ENCODE results near the gene KRT36. TPM values are rescaled to one million over a fixed set of nuclear protein-coding genes. Genes with fewer than 3 reads are reported as not detected.

The KRT36 gene
- polyA plus RNA-seq, 6 donors from 2014 or later: not detected

DNA sequence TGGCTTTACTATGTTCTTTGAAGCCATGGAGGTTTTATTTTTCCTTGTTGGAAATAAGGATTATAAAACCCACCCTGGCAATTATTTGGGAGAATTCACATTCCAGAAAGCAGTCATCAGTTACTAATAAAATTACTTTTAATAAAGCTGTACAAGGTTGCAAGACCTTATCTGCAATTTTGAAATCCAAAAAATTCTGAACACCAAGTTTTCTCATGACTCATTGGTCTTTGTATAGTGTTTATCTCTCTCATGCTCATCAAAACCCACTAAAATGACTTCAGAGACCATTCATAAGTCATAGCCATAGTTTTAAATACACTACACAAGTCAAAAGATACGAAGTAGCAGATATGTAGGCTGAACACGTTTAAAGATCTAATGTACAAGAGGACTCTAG lies 42.9 kb downstream of the KRT36 start:
- ATAC-seq (ENCODE audit: low read depth in 2 of 2) (no peak), DNase-seq (no peak)
- Mint-ChIP-seq H3K4me3 (no peak overlapping the region), H3K36me3 (no peaks in the 10 kb centered on the region), H3K27me3 (peaks cover 36 to 80% (median 65%) of the 10 kb centered on the region in 3 donors), H3K27ac (no peak overlapping the region), H3K9me3 (no peaks in the 10 kb centered on the region), H3K4me1 (peaks cover 0 to 2% (median 0%) of the 10 kb centered on the region in 3 donors)

- no peaks in the 10 kb centered on the region for H3K4me1 Mint-ChIP-seq
- H3K4me3 Mint-ChIP-seq: no peak overlapping the region
- H3K27me3 Mint-ChIP-seq: peaks cover 47 to 78% (median 73%) of the 10 kb centered on the region in 3 donors
Measured at GRCh38 chr17:41444640-41445039, 45.1 kb downstream of the KRT36 start.

DNA sequence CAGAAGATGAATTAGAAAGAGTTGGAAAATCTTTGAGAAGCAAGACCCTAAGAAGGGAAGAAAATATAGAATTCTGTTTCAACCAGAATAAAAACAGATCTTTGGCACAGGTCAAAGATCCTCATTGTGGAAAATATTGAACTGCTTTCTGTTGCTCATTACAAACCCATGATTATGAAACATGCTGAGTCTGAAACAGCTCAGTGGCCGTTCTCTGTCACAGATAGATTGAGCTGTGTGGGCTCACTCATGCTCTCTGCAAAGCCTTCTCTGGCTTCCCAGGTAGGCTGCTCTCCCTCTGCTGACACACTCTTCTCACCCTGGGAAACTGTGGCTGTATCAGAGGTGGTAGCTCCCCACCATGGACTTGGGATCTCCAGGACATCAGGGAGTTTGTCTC lies 45.5 kb downstream of the KRT36 start:
- H3K4me1 Mint-ChIP-seq: no peaks in the 10 kb centered on the region
- no peak overlapping the region for H3K4me3 Mint-ChIP-seq
- H3K9me3 Mint-ChIP-seq: no peaks in the 10 kb centered on the region
- no peaks in the 10 kb centered on the region for H3K36me3 Mint-ChIP-seq
- H3K27ac Mint-ChIP-seq: no peak overlapping the region
- peaks cover 52 to 78% (median 74%) of the 10 kb centered on the region in 3 donors for H3K27me3 Mint-ChIP-seq
- ATAC-seq (ENCODE audit: low read depth in 2 of 2) (no peak), DNase-seq (no peak)

More at GRCh38 chr17:41444640-41445039, 45.1 kb downstream of the KRT36 start:
- DNase-seq (no peak), ATAC-seq (ENCODE audit: low read depth in 2 of 2) (no peak)
- Mint-ChIP-seq H3K9me3 (no peaks in the 10 kb centered on the region), H3K27ac (no peak overlapping the region), H3K36me3 (no peaks in the 10 kb centered on the region)

DNA sequence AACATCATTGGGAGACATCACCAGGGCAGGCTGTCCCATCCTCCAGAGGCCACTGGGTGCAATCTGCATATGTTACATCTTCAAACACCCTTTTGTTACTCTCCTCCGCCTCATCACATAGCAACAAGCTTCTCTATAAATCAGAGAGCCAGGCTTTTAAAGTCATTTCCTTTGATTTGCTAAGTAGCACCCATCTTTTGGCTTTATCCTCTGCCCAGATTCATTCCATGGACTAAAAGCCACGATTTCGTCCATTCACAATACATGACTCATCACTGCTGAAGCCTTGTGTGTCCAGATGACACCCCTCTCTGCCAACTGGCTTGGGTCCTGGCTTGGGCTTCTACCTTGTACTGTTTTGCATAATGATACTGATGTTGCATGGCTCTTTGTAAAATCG lies 47.0 kb downstream of the KRT36 start:
- H3K9me3 Mint-ChIP-seq: no peaks in the 10 kb centered on the region
- ATAC-seq (ENCODE audit: low read depth in 2 of 2) (no peak), DNase-seq (no peak)
- H3K4me1 Mint-ChIP-seq: no peaks in the 10 kb centered on the region
- H3K36me3 Mint-ChIP-seq: no peaks in the 10 kb centered on the region
- H3K4me3 Mint-ChIP-seq: no peak overlapping the region
- peaks cover 45 to 71% (median 67%) of the 10 kb centered on the region in 3 donors for H3K27me3 Mint-ChIP-seq
- no peak overlapping the region for H3K27ac Mint-ChIP-seq

- Mint-ChIP-seq H3K27ac (no peak within 1 kb of the TSS), H3K9me3 (no peaks in the 10 kb centered on the region), H3K27me3 (peaks cover 51 to 63% (median 62%) of the 10 kb centered on the region in 3 donors), H3K4me1 (no peaks in the 10 kb centered on the region), H3K36me3 (no peaks in the 10 kb centered on the region), H3K4me3 (no peak within 1 kb of the TSS)
- DNase-seq (no peak), ATAC-seq (ENCODE audit: low read depth in 2 of 2) (no peak)
Measured at GRCh38 chr17:41440531-41441033, 49.1 kb downstream of the KRT36 start, which contains the start of gene KRT38. Gene KRT38 (minus strand): TSS chr17:41440983. CDS start chr17:41440921, 62 bp downstream.

GRCh38 chr17:41439375-41439774 lies 50.3 kb downstream of the KRT36 start:
- Mint-ChIP-seq H3K4me3 (no peak overlapping the region), H3K27me3 (peaks cover 52 to 61% (median 58%) of the 10 kb centered on the region in 3 donors), H3K9me3 (no peaks in the 10 kb centered on the region), H3K36me3 (no peaks in the 10 kb centered on the region), H3K4me1 (no peaks in the 10 kb centered on the region), H3K27ac (no peak overlapping the region)
- ATAC-seq (ENCODE audit: low read depth in 2 of 2) (no peak), DNase-seq (no peak)

GRCh38 chr17:41437769-41438168 lies 51.9 kb downstream of the KRT36 start:
- Mint-ChIP-seq H3K27ac (no peak overlapping the region), H3K4me1 (no peaks in the 10 kb centered on the region), H3K4me3 (no peak overlapping the region), H3K9me3 (no peaks in the 10 kb centered on the region), H3K36me3 (no peaks in the 10 kb centered on the region), H3K27me3 (peaks cover 44 to 60% (median 46%) of the 10 kb centered on the region in 3 donors)
- DNase-seq (no peak), ATAC-seq (ENCODE audit: low read depth in 2 of 2) (no peak)

- ATAC-seq (ENCODE audit: low read depth in 2 of 2): no peak
- DNase-seq: no peak
Measured at GRCh38 chr17:41437254-41437653, 52.5 kb downstream of the KRT36 start.

More at GRCh38 chr17:41437254-41437653, 52.5 kb downstream of the KRT36 start:
- Mint-ChIP-seq H3K27me3 (peaks cover 43 to 59% (median 44%) of the 10 kb centered on the region in 3 donors), H3K9me3 (no peaks in the 10 kb centered on the region), H3K36me3 (no peaks in the 10 kb centered on the region), H3K4me3 (peak overlapping the region in 1 of 8 donors; percentile 35), H3K27ac (peak overlapping the region in 1 of 6 donors; percentile 34), H3K4me1 (no peaks in the 10 kb centered on the region)

Other genes with a start within 250 kb of the KRT36 start
- not detected for gene KRTAP9-4, start 240.2 kb downstream of the KRT36 start, polyA plus RNA-seq (ENCODE audit: low read depth in 6 of 6)
- not detected for gene KRTAP9-9, start 234.5 kb downstream of the KRT36 start, polyA plus RNA-seq (ENCODE audit: low read depth in 6 of 6)
- gene KRTAP9-6, start 224.5 kb downstream of the KRT36 start, polyA plus RNA-seq (ENCODE audit: low read depth in 6 of 6): not detected
- gene KRTAP9-7, start 214.2 kb downstream of the KRT36 start, polyA plus RNA-seq (ENCODE audit: low read depth in 6 of 6): not detected
- not detected for gene KRTAP29-1, start 187.1 kb downstream of the KRT36 start, polyA plus RNA-seq (ENCODE audit: low read depth in 6 of 6)
- 1 to 10 TPM in 1 of 6 donors, under 1 TPM in 3, not detected in 2; 0.38 to 2.0 (median 0.55) TPM for gene KRTAP16-1, start 180.6 kb downstream of the KRT36 start, polyA plus RNA-seq (ENCODE audit: low read depth in 6 of 6)
- gene KRTAP17-1, start 174.2 kb downstream of the KRT36 start, polyA plus RNA-seq (ENCODE audit: low read depth in 6 of 6): not detected
- gene KRT33A, start 139.1 kb downstream of the KRT36 start, polyA plus RNA-seq (ENCODE audit: low read depth in 6 of 6): not detected
- not detected for gene KRT33B, start 120.1 kb downstream of the KRT36 start, polyA plus RNA-seq (ENCODE audit: low read depth in 6 of 6)
- gene KRT34, start 107.6 kb downstream of the KRT36 start, polyA plus RNA-seq (ENCODE audit: low read depth in 6 of 6): not detected
- gene KRT31, start 92.3 kb downstream of the KRT36 start, polyA plus RNA-seq (ENCODE audit: low read depth in 6 of 6): not detected
- gene KRT37, start 65.3 kb downstream of the KRT36 start, polyA plus RNA-seq (ENCODE audit: low read depth in 6 of 6): not detected
- gene KRT38, start 48.9 kb downstream of the KRT36 start, polyA plus RNA-seq (ENCODE audit: low read depth in 6 of 6): not detected
- not detected for gene KRT32, start 22.5 kb downstream of the KRT36 start, polyA plus RNA-seq (ENCODE audit: low read depth in 6 of 6)
- gene KRT35, start 8.8 kb downstream of the KRT36 start, polyA plus RNA-seq (ENCODE audit: low read depth in 6 of 6): not detected
- not detected for gene KRT13, start 15.7 kb upstream of the KRT36 start, polyA plus RNA-seq (ENCODE audit: low read depth in 6 of 6)
- gene KRT15, start 29.0 kb upstream of the KRT36 start, polyA plus RNA-seq (ENCODE audit: low read depth in 6 of 6): not detected
- not detected for gene KRT19, start 38.4 kb upstream of the KRT36 start, polyA plus RNA-seq (ENCODE audit: low read depth in 6 of 6)
- gene KRT9, start 82.1 kb upstream of the KRT36 start, polyA plus RNA-seq (ENCODE audit: low read depth in 6 of 6): not detected
- gene KRT14, start 97.0 kb upstream of the KRT36 start, polyA plus RNA-seq (ENCODE audit: low read depth in 6 of 6): not detected
- not detected for gene KRT16, start 122.9 kb upstream of the KRT36 start, polyA plus RNA-seq (ENCODE audit: low read depth in 6 of 6)
- gene KRT17, start 134.7 kb upstream of the KRT36 start, polyA plus RNA-seq (ENCODE audit: low read depth in 6 of 6): not detected
- gene EIF1, start 199.0 kb upstream of the KRT36 start, polyA plus RNA-seq (ENCODE audit: low read depth in 6 of 6): 1,000 to 10,000 TPM; 1,122 to 1,685 (median 1,504) TPM
- not detected for gene GAST, start 222.4 kb upstream of the KRT36 start, polyA plus RNA-seq (ENCODE audit: low read depth in 6 of 6)
- not detected for gene HAP1, start 244.7 kb upstream of the KRT36 start, polyA plus RNA-seq (ENCODE audit: low read depth in 6 of 6)